HG03558 (cell line): ENCODE measurements around the gene KLHL29.
"Not testable (repeated sequence)": the region's sequence is repeated elsewhere in the genome, so short reads cannot be mapped to it uniquely, and the experiment has no call there.

Source experiments
- ATAC-seq: cut with Tn5 transposase; IDR thresholded peaks from one replicate; pipeline ENCODE4 v1.9.1; 2021; ENCODE audit warnings: moderate number of reproducible peaks; ENCODE audit not compliant: unreplicated experiment; ENCODE audit errors: extremely low read depth

KLHL29 gene

DNA sequence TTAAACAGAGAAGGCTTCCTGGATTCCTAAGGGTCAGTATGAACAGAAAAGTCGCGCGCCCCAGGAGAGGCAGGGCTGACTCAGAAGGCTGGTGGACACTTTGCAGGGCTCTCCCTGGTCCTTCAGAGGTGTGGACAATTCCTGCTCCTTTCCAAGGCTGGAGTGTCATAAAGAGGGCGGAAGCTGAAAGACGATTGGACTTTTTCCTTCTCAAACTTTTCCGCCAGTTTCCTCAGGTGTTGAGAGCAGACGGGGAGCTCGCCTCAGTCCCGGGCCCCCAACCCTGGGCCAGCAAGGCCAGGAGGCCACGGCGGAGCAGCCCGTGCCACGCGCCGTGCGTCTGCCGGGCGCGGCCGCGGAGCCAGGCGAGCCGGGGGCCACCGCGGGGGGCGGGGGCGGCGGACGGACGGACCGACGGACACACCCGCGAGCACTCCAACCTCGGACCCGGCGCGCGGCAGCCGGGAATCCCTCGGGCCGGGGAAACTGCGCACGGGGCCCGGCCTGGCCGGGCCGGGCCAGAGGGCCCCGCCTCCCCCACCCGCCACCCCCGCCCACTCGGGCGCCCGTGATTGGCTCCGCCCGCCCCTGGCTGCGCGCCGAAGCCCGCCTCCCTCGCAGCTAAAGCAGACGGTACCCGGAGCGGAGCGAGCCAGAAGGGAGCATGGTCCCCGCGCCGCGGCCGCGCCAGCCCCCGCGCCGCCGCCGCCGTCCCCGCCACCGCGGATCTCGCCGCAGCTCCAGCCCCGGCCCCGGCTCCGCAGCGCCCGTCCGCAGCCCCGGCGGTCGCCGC is at the start of gene KLHL29:
Gene KLHL29 (plus strand): TSS at position 629 of the 793 bp plus-strand sequence. CDS start 177,018 bp downstream, outside the sequence.
- ATAC-seq: peak; percentile 56

DNA sequence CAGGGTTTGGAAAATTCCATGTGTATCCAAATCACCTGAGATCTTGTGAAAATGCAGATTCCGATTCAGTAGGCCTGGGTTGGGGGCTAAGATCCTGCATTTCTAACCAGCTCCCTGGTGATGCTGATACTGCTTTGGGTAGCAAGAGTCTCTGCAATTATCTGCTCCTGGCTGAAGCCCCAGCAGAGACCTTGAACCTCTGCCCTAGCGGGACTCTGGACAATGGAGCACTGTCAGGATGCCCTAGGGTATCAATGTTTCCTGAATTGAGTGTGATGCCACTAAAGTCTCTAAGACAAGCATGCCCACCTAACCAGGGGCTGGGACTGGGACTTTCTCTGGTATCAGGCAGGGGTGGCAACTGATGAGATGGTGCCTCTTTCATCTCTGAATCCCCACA is 49.4 kb upstream of the KLHL29 start:
- no peak for ATAC-seq

DNA sequence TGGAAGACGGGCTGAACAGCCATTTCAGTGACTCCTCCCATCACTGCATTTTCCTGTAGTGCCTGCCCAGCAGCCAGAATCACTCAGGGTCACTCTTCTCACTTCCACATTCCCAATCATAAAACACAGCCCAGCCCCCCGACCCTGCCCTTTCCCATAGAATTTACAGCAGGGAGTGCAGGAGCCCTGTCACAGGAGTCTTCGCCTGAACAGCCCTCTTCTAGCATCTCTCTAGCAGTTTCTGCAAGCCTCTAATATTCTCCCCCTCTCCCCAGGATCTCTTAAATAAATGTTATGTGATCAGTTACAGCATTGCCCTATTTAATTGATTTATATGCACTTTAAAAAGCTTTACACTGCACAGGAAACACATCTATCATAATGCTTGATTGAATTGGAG is 42.9 kb upstream of the KLHL29 start:
- ATAC-seq: no peak

DNA sequence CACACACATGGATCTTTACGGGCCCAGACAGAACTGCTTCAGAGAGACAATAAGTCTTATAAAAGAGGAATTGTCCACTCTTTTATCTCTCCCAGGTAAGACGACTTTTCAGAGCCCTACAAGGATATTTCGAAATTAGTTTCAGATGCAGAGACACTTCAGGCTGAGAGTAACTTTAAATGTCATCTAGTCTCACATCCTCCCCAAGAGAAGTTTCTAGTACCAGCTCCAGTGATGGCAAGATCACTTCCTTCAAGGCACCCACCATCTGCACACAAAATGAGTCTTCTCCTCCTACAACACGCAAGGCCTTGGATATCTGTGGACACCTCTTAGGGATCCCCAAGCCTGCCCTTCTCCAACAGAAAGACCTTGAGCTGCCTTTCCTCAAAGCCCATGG is 39.0 kb upstream of the KLHL29 start:
- no peak for ATAC-seq

DNA sequence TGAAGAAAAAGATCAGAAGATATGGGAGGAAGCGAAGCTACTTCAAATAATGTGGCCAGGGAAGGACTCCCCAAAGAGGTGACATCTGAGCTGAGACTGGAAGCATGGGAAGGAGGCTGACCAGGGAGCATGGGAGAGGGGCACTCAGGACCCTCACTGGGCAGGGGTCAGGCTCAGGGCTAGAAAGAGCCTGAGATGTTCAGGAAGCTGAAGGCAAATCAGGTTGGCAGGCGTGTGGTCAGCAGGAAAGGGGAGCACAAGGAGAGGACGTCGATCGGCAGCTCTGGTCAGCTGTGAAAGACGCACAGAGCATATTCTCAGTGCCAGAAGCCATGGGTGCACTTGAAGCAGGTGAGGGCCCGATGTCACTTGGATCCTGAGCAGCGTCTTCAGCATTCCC is 38.2 kb upstream of the KLHL29 start:
- ATAC-seq: no peak

DNA sequence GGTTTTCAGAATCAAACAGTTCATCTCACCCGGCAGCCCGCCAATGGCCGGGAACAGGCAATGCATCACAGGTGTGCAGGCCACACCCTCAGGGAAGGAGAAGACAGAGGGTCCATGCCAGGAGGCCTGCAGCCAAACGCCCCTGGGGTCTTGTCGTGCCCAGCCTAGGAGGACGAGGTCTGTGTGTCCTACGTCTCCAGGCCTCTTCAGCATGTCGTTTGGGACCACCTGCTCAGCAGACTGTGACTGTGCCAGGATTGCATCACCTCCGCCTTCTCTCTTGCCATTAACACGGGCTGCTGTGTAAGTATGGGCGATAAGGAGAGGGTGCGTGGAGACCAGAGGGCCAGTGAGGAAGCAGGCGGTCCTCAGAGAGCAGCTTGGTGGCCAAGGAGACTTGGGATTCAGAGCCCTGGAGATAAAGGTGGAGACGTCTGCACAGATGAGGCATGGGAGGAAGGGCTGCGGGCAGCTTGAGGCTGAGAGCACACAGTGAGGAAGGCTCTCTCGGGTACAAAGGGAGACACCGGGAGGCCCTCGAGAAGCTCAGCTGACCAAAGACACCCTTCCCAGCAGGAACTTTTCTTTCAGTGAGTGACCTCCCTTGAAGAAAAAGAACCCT is 37.4 kb upstream of the KLHL29 start:
- ATAC-seq: no peak

DNA sequence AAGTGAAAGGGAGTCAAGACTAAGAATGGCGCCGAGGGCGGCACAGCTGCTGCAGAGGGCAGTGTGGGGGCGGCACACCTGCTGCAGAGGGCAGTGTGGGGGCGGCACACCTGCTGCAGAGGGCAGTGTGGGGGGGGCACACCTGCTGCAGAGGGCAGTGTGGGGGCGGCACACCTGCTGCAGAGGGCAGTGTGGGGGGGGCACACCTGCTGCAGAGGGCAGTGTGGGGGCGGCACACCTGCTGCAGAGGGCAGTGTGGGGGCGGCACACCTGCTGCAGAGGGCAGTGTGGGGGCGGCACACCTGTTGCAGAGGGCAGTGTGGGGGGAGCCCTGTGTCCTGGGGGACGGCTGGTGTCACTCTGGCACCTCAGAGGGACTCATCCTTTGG is 36.9 kb upstream of the KLHL29 start:
- ATAC-seq: not testable (repeated sequence)

DNA sequence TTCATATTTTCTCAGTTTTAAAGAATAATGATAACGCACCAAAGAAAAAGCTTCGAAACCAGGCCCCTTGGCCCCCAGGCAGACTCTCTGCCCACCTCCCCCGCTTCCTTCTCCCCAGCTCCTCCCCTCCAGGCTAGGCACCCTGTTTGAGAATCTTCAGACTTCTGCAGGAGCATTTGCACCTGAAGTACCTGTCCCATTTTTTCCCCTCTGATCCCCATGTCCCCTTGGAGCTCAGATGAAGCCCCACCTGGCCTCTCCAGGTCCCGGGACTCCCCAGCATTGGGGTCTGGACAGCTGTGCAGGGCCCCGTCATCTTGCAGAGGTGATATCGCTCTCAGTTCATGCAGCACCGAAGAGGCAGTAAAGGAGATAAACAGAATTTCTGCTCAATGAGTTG is 35.5 kb upstream of the KLHL29 start:
- ATAC-seq: no peak

DNA sequence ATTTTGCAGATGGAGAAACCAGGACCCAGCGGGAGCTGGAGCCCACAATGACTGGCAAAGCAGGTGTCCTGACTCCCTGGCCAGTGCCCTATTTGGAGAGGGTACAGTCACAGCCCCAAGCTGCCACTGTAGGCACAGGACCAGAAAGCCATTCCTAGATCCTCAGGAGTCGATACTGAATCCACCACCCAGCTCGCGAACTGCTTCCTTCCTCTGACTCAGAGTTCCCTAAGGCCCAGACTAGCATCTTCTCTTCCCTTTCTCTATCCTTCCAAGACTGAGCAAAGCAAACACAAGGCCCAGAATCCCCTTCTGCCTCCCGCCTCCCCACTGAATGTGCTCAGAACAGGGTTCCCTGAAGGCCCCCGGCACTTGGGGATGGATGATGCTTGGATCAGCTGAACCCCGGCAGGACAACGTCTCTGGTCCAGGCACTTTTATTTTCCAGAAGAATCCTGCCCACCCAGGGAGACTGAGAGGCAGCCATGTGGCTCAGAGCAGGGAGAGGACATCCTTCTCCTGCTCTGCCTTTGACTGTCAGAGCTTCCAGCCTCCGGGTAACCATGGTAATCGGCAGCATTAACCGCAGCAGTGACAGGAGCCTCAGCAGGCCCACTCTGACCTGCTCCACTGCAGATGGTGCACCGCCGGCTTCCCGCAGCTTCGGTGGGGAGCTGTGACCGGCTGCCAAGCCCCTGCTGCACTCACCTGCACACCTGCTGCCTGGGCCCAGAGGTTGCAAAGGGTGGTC is 34.8 kb upstream of the KLHL29 start:
- no peak for ATAC-seq

DNA sequence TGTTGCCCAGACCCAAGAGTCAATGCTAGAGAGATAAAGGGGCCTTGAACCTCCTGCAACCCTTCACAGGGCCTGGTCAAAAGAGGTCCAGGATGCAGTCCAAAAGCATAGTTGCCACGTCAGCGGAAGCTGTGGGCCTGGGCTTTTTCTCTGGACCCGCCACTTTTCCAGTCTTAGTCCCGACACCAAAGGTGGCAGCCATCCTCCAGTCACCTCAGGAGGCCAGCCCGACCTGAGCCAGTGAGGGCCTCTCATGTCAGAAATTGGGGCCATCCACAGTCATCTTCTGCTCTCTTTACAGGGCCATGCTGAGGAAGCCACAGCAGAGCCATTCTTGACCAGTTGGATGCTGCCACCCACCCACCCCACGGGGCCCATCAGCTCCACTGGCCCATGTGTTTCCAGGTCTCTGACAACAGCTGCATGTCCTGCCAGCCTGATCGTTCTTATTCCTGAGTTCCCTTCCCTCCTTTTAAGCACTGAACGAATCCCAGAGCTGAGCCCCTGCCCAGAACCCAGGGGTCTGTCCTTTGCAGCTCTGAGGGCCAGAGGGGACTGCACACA is 34.1 kb upstream of the KLHL29 start:
- ATAC-seq: no peak

DNA sequence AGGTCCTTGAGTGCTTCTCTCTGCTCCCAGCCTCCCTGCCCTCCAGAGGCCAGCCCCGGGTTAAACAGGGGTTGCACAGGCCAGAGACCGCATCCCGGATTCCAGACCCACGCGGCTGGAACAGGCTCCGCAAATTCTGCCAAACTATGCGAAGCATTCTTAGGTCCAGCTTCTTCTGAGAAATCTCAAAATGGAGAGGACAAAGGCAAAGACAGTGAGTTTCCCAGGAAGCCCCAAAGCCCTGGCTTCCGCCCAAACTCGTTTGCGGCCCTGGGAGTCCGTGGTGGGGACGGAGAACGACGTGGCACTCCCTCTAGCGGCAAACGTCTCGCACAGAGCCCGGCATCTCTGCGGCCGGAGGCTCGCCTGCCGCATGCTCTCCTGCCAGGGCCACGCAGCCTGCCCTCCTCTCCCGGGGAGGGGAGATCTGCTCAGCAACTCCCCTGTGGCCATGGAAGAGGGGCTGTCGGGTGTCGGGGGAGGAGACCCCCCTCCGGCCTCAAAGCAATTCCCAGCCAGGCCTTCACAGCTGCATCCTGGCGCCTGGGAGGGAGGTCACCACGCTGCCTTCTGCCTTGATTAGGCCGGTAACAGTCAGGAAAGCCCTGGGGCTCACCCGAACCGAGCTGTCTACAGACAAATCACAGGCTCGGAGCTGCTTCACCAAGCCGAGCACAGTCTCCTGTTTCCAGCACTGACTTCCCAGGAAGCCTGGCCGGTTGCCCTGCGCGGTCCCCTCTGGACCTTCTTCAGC is 33.4 kb upstream of the KLHL29 start:
- ATAC-seq: peak; percentile 65

DNA sequence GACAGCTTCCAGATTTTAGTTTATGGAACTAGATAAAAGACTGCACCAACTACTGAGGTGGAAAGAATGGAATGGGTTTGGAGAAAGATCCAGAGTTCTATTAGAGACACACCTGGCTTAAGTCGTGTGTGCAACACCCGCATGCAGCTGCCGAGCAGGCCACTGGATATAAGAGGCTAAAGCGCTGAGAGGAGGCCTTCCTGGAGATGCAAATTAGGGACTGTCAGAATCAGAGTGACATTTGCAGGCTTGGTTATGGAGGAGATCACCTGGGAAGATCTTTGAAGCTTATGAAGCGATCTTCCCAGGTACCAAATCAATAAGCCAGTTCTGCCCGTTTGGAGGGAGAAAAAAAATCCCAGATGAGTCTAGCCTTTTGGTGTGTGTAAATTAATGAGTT is 30.4 kb upstream of the KLHL29 start:
- ATAC-seq: peak; percentile 60

DNA sequence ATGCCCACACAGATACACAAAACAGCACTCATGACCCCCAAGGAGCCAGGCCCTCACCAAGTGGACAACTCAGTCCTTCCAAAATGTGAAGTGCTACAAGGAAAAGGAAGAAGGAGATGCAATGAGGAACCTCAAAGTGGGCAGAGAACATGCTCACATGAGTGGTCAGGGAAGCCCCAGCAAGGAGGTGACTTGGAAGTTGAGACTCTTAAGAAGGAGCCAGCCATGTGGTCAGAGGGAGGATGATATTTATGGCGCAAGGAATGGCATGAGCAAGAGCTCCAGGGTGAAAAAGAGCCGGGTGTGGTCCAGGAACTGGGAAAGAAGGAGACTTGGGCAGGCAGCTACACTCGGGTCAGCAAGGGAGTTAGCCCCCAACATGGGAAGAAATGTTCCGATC is 30.0 kb upstream of the KLHL29 start:
- ATAC-seq: no peak

DNA sequence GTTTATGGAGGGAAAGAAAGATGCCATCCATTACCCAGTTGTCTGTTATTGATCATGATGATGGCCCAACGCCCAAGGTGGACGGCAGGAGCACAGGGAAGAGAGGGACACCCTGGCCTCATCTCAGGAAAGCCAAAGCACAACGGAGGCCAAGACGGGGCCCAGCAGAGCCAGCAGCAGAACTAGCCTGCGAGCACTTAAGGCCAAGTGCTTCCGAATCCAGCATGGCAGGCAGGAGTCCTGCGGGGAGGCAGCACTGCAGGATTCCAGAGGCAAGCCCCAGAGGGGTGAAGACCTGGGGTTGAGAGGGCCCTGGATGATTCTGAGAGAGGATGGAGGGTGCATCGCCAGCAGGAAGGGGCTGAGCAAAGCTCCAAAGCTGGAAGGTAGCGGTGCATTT is 28.3 kb upstream of the KLHL29 start:
- ATAC-seq: no peak

DNA sequence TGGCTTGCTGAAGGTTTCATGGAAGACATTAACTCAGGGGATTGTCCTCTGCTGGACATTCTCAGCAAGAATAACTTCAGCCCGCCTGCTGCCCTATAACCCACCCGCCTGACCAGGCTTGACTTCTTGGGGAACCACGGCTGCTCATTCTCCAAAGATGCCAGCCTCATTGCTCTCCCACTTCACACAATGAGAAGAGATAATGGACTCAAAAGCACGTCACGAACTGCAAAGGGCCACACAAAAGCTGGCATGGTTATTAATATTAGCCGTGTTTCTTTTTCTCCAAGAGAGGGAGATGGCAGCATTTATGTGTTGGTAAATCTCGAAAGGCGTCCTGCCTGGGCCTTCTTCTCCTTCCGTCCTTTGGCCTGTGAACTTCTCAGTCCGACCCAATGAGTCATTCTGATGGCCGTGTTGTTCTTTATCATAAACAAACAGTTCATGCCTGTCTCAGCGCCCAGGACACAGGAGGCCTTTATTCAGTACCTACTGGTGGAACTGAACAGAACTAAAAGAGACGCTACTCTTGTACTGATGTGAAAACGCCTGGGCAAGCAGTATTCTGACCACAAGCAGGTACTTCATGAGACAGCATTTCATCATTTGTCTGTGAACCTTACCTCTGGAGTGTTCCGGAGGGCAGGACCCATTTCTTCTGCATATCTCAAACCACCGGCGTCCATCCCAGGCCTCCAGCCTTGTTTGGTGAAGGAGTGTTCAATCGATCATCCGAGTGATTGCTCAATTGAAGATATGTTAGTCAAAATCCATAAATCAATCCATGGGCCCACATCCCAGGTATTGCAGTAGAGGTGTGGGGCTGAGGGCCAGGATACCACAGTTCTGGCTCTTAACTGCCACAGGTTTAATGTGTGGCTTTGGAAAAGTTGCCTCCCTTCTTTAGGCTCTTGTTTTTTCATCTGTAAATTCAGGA is 25.1 kb upstream of the KLHL29 start:
- ATAC-seq: no peak

DNA sequence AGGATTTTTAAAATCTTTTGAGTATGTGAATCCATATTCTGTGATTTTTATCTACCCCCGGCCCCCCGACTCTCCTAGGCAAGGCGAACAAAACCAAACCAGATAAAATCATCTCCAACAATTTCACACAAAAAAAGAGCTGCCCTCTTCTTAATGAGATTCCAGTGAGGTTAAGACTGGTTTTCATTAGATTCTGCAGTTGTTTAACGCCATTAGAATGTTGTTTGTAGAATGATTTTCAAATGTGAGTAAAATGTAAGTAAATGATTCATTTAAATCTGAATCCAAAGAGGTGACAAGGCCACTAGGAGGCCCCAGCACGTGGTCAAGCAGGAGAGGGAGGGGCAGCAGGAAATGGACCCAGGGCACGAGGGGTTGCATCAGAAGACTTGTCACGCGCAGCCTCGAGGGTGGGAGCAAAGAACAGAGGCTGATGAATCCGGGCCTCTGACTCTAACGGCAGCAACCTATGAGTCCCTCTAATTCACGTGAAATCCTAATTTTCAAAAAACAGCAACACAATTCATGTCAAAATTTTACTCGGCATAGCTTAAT is 24.3 kb upstream of the KLHL29 start:
- ATAC-seq: no peak

DNA sequence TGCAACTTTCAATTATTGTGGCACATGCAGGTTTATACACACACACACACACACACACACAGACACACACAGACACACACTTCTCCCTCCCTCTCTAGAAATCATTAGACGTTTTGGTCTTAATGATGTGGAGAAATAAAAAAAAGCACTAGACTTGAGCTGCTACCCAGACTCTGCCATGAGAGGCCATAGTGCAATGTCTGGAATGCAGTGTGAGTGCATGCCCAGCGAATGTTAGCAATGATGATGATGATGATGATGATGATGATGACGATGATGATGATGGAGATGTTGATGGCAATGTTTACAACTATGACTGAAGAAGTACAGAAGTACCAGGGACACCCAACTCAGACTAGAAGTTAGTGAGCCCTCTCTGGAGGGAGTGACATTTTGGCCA is 23.8 kb upstream of the KLHL29 start:
- no peak for ATAC-seq

DNA sequence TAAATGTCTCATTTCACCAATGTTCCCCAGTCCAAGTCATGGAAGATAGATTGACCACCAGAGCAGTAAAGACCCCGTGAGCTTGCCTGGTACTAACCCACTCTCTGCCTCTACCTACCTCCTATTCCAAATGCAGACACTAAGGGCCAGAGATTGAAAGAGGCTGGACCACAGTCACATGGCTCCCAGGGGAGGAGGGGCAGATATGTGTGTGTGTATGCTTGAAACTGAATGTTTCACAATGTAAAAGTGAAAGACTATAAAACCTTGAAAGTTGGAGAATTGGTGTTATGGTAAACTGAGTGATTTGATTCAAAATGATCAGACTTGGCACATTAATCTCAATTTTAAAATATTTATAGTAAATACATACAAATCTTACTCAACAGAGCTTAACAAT is 21.7 kb upstream of the KLHL29 start:
- ATAC-seq: no peak

DNA sequence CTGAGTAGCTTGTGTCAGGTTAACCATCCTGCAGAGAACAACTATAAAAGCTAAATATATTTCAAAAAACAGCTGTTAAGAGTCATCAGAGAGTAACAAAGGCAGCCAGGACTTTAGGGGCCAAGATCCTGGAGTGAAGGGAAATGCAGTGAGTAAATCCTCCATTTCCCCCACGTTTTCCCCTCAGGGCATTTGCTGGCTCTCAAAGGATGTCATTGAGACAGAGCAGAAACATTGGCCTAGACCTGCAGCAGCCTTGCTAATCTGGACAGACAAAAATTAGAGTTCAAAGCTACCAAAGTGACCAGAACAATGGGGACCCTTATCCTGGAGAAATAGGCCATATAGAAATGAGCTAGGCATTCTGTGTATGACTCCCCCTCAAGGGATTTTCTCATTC is 21.1 kb upstream of the KLHL29 start:
- ATAC-seq: no peak
